OCI-LY7 (cell line): Measurements from ENCODE around the gene LRRK1. TPM values are rescaled to one million over a fixed set of nuclear protein-coding genes. Genes with fewer than 3 reads are reported as not detected.

Experiments
- BruUV-seq: library from RNA; stranded (reverse); fragments of 400-500 nt; replicated peaks from 2 replicates; lab custom pipeline; 2021; lab: Mats Ljungman, UMichigan
- CTCF ChIA-PET: fragments of 300-600 bp; sonication (Branson Sonifier 250); formaldehyde crosslinking; loops from one replicate; lab custom pipeline; 2022; ENCODE audit warnings: antibody characterized with exemption; ENCODE audit not compliant: unreplicated experiment; lab: Charles Lee
- POLR2A ChIA-PET: fragments of 300-600 bp; sonication (Branson Sonifier 250); formaldehyde crosslinking; loops from one replicate; lab custom pipeline; 2022; ENCODE audit warnings: antibody characterized with exemption; lab: Charles Lee
- DNase-seq: peaks from one replicate; pipeline ENCODE4 v3.0.0-alpha.2; 2015; ENCODE audit warnings: low spot score
- H2AFZ ChIP-seq: fragments of 200-600 bp; sonication (generic), shearing (Covaris generic); 2 replicates; pipeline ENCODE4 v1.6.1; 2014; ENCODE audit warnings: mild to moderate bottlenecking, antibody characterized with exemption, low read length, moderate library complexity
- H3K27ac ChIP-seq: fragments of 200-600 bp; sonication (generic); 2 replicates; pipeline ENCODE4 v1.5.1; 2014; ENCODE audit warnings: mixed run types, low read depth, mild to moderate bottlenecking, moderate library complexity, low read length, inconsistent platforms; ENCODE audit not compliant: poor library complexity, severe bottlenecking
- H3K36me3 ChIP-seq: fragments of 200-600 bp; sonication (generic); 2 replicates; pipeline ENCODE4 v1.6.1; 2014; ENCODE audit warnings: mild to moderate bottlenecking, antibody characterized with exemption, low read length, moderate library complexity, mixed read lengths; ENCODE audit not compliant: insufficient read depth
- H3K4me1 ChIP-seq: fragments of 200-600 bp; sonication (generic); 2 replicates; pipeline ENCODE4 v1.5.1; 2014; ENCODE audit warnings: mild to moderate bottlenecking, low read length; ENCODE audit not compliant: insufficient read depth, poor library complexity, severe bottlenecking
- H3K4me2 ChIP-seq: fragments of 200-600 bp; sonication (generic); 2 replicates; pipeline ENCODE4 v1.6.1; 2014; ENCODE audit warnings: mild to moderate bottlenecking, low read length
- H3K4me3 ChIP-seq: fragments of 200-600 bp; sonication (generic); 2 replicates; pipeline ENCODE4 v1.5.1; 2014; ENCODE audit warnings: mild to moderate bottlenecking, low read depth, low read length; ENCODE audit not compliant: poor library complexity, severe bottlenecking
- H3K79me2 ChIP-seq: fragments of 200-600 bp; sonication (generic); 2 replicates; pipeline ENCODE4 v1.6.1; 2016; ENCODE audit warnings: low read depth, mild to moderate bottlenecking, low read length, moderate library complexity, mixed read lengths; ENCODE audit not compliant: insufficient read depth
- H3K9me2 ChIP-seq: fragments of 200-600 bp; sonication (generic); 2 replicates; pipeline ENCODE4 v1.6.1; 2016; ENCODE audit warnings: mild to moderate bottlenecking, low read length, mixed read lengths; ENCODE audit not compliant: insufficient read depth
- H3K9me3 ChIP-seq: fragments of 200-600 bp; sonication (generic); 2 replicates; pipeline ENCODE4 v1.6.1; 2014; ENCODE audit warnings: mild to moderate bottlenecking, mixed run types, low read length, mixed read lengths
- H4K20me1 ChIP-seq: fragments of 200-600 bp; sonication (generic); 2 replicates; pipeline ENCODE4 v1.6.1; 2014; ENCODE audit warnings: mild to moderate bottlenecking, antibody characterized with exemption, low read length, moderate library complexity, mixed read lengths; ENCODE audit not compliant: insufficient read depth
- CTCF ChIP-seq: fragments of 200-600 bp; sonication (generic); conservative IDR thresholded peaks from 2 replicates; pipeline ENCODE4 v1.5.1; 2014; ENCODE audit warnings: mild to moderate bottlenecking, antibody characterized with exemption, low read length, moderate library complexity, mixed read lengths
- EZH2phosphoT487 ChIP-seq: fragments of 200-600 bp; sonication (generic); IDR thresholded peaks from 2 replicates; pipeline ENCODE4 v1.6.1; 2018; ENCODE audit warnings: low read depth, borderline replicate concordance, mild to moderate bottlenecking, mixed run types, antibody characterized with exemption, low read length, moderate library complexity, mixed read lengths
- intact Hi-C: fragments of 100-400 bp; cut with micrococcal nuclease; formaldehyde crosslinking; loops from one replicate; pipeline ENCODE4 v1.10.0; 2022; ENCODE audit not compliant: unreplicated experiment
- total RNA-seq, 2 experiments: library from RNA; depleted of rRNA in 1 of 2; stranded (reverse); fragments of >200 nt in 1 of 2; shearing (Covaris generic) in 1 of 2; gene quantifications; 2 replicates each; pipeline ENCODE4 v1.2.3, GENCODE V29; 2014 to 2022

LRRK1 gene
- total RNA-seq, 2 experiments from 2014 or later, result 92.3 to 233 TPM

- DNase-seq, result no peak
- CTCF ChIA-PET, result no interaction called here
- BruUV-seq, result no TSS peak
- intact Hi-C loops, result no loop called here
- H3K4me3 ChIP-seq, result no peak overlapping the region
- no peak overlapping the region for H3K27ac ChIP-seq
- H3K9me2 ChIP-seq, result no peaks in the 10 kb centered on the region
- POLR2A ChIA-PET, result no interaction called here
- H2AFZ ChIP-seq, result no peak overlapping the region
- H3K4me2 ChIP-seq, result no peak overlapping the region
- H3K9me3 ChIP-seq, result no peaks in the 10 kb centered on the region
- peaks cover 20% of the 10 kb centered on the region for H3K4me1 ChIP-seq
- no peaks in the 10 kb centered on the region for H4K20me1 ChIP-seq
- peaks cover 94% of the 10 kb centered on the region for H3K36me3 ChIP-seq
- H3K79me2 ChIP-seq, result peaks cover 86% of the 10 kb centered on the region
- TF ChIP-seq EZH2phosphoT487, result no peak
Measured at GRCh38 chr15:100966997-100967396, 47.8 kb downstream of the LRRK1 start.

- no peak overlapping the region for H2AFZ ChIP-seq
- no peak for DNase-seq
- no peak overlapping the region for H3K27ac ChIP-seq
- no peaks in the 10 kb centered on the region for H3K9me2 ChIP-seq
- no peaks in the 10 kb centered on the region for H3K9me3 ChIP-seq
- ChIA-PET CTCF (no interaction called here), POLR2A (interaction anchor here (0.6 to 1.4 kb wide), 5 partner anchors 23 to 691 kb away, joined by 3 to 4 read pairs (median 3); partner anchors contain the start of gene LRRK1)
- BruUV-seq, result no TSS peak
- peaks cover 79% of the 10 kb centered on the region for H3K79me2 ChIP-seq
- TF ChIP-seq EZH2phosphoT487, result no peak
- TF ChIP-seq CTCF, result no peak
- H3K4me2 ChIP-seq, result no peak overlapping the region
- H3K4me1 ChIP-seq, result peaks cover 20% of the 10 kb centered on the region
- no peak overlapping the region for H3K4me3 ChIP-seq
- H3K36me3 ChIP-seq, result peaks cover 98% of the 10 kb centered on the region
- no peaks in the 10 kb centered on the region for H4K20me1 ChIP-seq
- intact Hi-C loops, result no loop called here
Measured at GRCh38 chr15:100968050-100968966, 49.2 kb downstream of the LRRK1 start.

DNA sequence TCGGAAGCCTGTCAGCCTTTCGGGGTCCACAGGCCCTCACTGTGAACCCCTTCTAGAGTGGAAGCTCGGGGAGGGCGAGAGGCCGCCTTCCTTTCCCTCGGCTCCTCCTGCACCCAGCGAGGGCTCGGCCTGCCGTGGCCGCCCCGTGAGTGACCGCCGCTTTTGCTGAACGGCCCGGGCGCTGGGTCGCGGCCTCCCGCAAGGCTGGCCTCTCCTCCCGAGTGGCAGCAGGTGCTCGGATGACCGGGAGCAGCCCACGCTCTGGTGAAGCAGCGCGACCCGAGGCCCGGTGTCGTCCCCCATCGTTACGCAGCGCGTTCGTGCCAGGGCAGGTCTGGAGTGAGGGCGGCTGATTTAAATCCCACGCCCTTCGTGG, 53.8 kb downstream of the LRRK1 start:
- H3K27ac ChIP-seq, result no peak overlapping the region
- POLR2A ChIA-PET, result interaction anchor here (1.4 kb wide), 1 partner anchor 10 kb away, joined by 3 read pairs; no protein-coding TSS in a partner anchor
- no peak overlapping the region for H2AFZ ChIP-seq
- intact Hi-C loops, result no loop called here
- peaks cover 65% of the 10 kb centered on the region for H3K79me2 ChIP-seq
- peaks cover 98% of the 10 kb centered on the region for H3K36me3 ChIP-seq
- DNase-seq, result no peak
- no peaks in the 10 kb centered on the region for H3K9me2 ChIP-seq
- H4K20me1 ChIP-seq, result no peaks in the 10 kb centered on the region
- TF ChIP-seq EZH2phosphoT487, result no peak
- no peak for TF ChIP-seq CTCF
- no peak overlapping the region for H3K4me2 ChIP-seq
- no TSS peak for BruUV-seq
- H3K4me3 ChIP-seq, result no peak overlapping the region
- CTCF ChIA-PET, result no interaction called here
- H3K9me3 ChIP-seq, result peaks cover 6% of the 10 kb centered on the region; the same call in 1 of the 2 replicates
- H3K4me1 ChIP-seq, result peaks cover 7% of the 10 kb centered on the region
